ENCODE results near the gene CACNB2.

GRCh38 chr10:18104223-18104872 lies 35.9 kb upstream of the CACNB2 start:
- TF ChIP-seq POLR2A (IDR thresholded peaks at IDR 0.05; ENCODE audit: low read depth, low read length): no peak
- no peak for TF ChIP-seq TAF1 (IDR thresholded peaks at IDR 0.05; ENCODE audit: borderline replicate concordance, low read depth, low read length)
- TF ChIP-seq POLR2AphosphoS5 (IDR thresholded peaks at IDR 0.05; ENCODE audit: low read depth, low read length): no peak
